ENCODE results near the gene SIGLEC8.
"Not testable (repeated sequence)": the region's sequence is repeated elsewhere in the genome, so short reads cannot be mapped to it uniquely, and the experiment has no call there.

The SIGLEC8 gene

GRCh38 chr19:51503896-51504295 lies 45.6 kb upstream of the SIGLEC8 start:
- no peaks in the 10 kb centered on the region for H3K27me3 ChIP-seq (ENCODE audit: insufficient read depth, low read depth)
- no peak overlapping the region for H3K9ac ChIP-seq
- no peak overlapping the region for H3K4me3 ChIP-seq (IDR thresholded peaks at IDR 0.05; ENCODE audit: insufficient read depth, low read depth, low read length)
- no peaks in the 10 kb centered on the region for H4K20me1 ChIP-seq (ENCODE audit: insufficient read depth)
- H3K4me1 ChIP-seq (ENCODE audit: low read depth, poor library complexity, severe bottlenecking) = no peaks in the 10 kb centered on the region
- H2AFZ ChIP-seq (ENCODE audit: low read depth) = no peak overlapping the region
- H3K27ac ChIP-seq = no peak overlapping the region
- TF ChIP-seq CTCF (conservative IDR thresholded peaks at IDR 0.05; ENCODE audit: low read depth, low read length) = no peak
- H3K4me2 ChIP-seq = no peak overlapping the region
- H3K79me2 ChIP-seq (ENCODE audit: insufficient read depth, low read depth) = no peaks in the 10 kb centered on the region
- H3K36me3 ChIP-seq (ENCODE audit: insufficient read depth) = no peaks in the 10 kb centered on the region

- Histone ChIP-seq H3K4me2 (no peak overlapping the region), H3K4me3 (IDR thresholded peaks at IDR 0.05; ENCODE audit: insufficient read depth, low read depth, low read length) (no peak overlapping the region), H3K4me1 (ENCODE audit: low read depth, poor library complexity, severe bottlenecking) (no peaks in the 10 kb centered on the region), H4K20me1 (ENCODE audit: insufficient read depth) (no peaks in the 10 kb centered on the region), H3K9ac (no peak overlapping the region), H3K27ac (no peak overlapping the region), H3K79me2 (ENCODE audit: insufficient read depth, low read depth) (no peaks in the 10 kb centered on the region), H3K36me3 (ENCODE audit: insufficient read depth) (no peaks in the 10 kb centered on the region), H2AFZ (ENCODE audit: low read depth) (no peak overlapping the region), H3K27me3 (ENCODE audit: insufficient read depth, low read depth) (no peaks in the 10 kb centered on the region)
- no peak for TF ChIP-seq CTCF (conservative IDR thresholded peaks at IDR 0.05; ENCODE audit: low read depth, low read length)
These were observed 45.1 kb upstream of the SIGLEC8 start for GRCh38 chr19:51503286-51503817.

- no peaks in the 10 kb centered on the region for H3K36me3 ChIP-seq (ENCODE audit: insufficient read depth)
- H3K9ac ChIP-seq = no peak within 1 kb of the TSS
- no peaks in the 10 kb centered on the region for H3K4me1 ChIP-seq (ENCODE audit: low read depth, poor library complexity, severe bottlenecking)
- no peak within 1 kb of the TSS for H3K4me2 ChIP-seq
- H3K27me3 ChIP-seq (ENCODE audit: insufficient read depth, low read depth) = no peaks in the 10 kb centered on the region
- no peaks in the 10 kb centered on the region for H4K20me1 ChIP-seq (ENCODE audit: insufficient read depth)
- H3K4me3 ChIP-seq (IDR thresholded peaks at IDR 0.05; ENCODE audit: insufficient read depth, low read depth, low read length) = no peak within 1 kb of the TSS
- H3K79me2 ChIP-seq (ENCODE audit: insufficient read depth, low read depth) = no peaks in the 10 kb centered on the region
- no peak within 1 kb of the TSS for H2AFZ ChIP-seq (ENCODE audit: low read depth)
- TF ChIP-seq CTCF (conservative IDR thresholded peaks at IDR 0.05; ENCODE audit: low read depth, low read length) = no peak
- H3K27ac ChIP-seq = no peak within 1 kb of the TSS
These were observed 43.5 kb upstream of the SIGLEC8 start, which contains the start of gene SIGLEC12 for GRCh38 chr19:51501594-51502263. Gene SIGLEC12, minus strand, starts transcription at chr19:51501800. Its CDS starts 67 bp downstream, at chr19:51501733.

- not testable (repeated sequence) for H2AFZ ChIP-seq (ENCODE audit: low read depth); H4K20me1 ChIP-seq (ENCODE audit: insufficient read depth); H3K4me2 ChIP-seq; H3K27me3 ChIP-seq (ENCODE audit: insufficient read depth, low read depth); H3K36me3 ChIP-seq (ENCODE audit: insufficient read depth); H3K4me3 ChIP-seq (IDR thresholded peaks at IDR 0.05; ENCODE audit: insufficient read depth, low read depth, low read length); H3K27ac ChIP-seq; H3K79me2 ChIP-seq (ENCODE audit: insufficient read depth, low read depth); H3K4me1 ChIP-seq (ENCODE audit: low read depth, poor library complexity, severe bottlenecking); H3K9ac ChIP-seq
These were observed 42.7 kb upstream of the SIGLEC8 start for GRCh38 chr19:51500931-51501330.

GRCh38 chr19:51497666-51498065 lies 39.4 kb upstream of the SIGLEC8 start:
- no peak overlapping the region for H3K4me3 ChIP-seq (IDR thresholded peaks at IDR 0.05; ENCODE audit: insufficient read depth, low read depth, low read length)
- H3K27me3 ChIP-seq (ENCODE audit: insufficient read depth, low read depth) = no peaks in the 10 kb centered on the region
- H2AFZ ChIP-seq (ENCODE audit: low read depth) = no peak overlapping the region
- H3K27ac ChIP-seq = no peak overlapping the region
- no peaks in the 10 kb centered on the region for H3K36me3 ChIP-seq (ENCODE audit: insufficient read depth)
- no peak for TF ChIP-seq CTCF (conservative IDR thresholded peaks at IDR 0.05; ENCODE audit: low read depth, low read length)
- no peaks in the 10 kb centered on the region for H3K4me1 ChIP-seq (ENCODE audit: low read depth, poor library complexity, severe bottlenecking)
- H3K4me2 ChIP-seq = no peak overlapping the region
- H4K20me1 ChIP-seq (ENCODE audit: insufficient read depth) = no peaks in the 10 kb centered on the region
- no peaks in the 10 kb centered on the region for H3K79me2 ChIP-seq (ENCODE audit: insufficient read depth, low read depth)
- no peak overlapping the region for H3K9ac ChIP-seq
